Activated CD4-positive, alpha-beta T cell treated with anti-CD3 and anti-CD28 coated beads for 24 hours (primary cell): ENCODE measurements around the gene MRPL47.
"Not testable (repeated sequence)": the region's sequence is repeated elsewhere in the genome, so short reads cannot be mapped to it uniquely, and the experiment has no call there.

Source experiments
- DNase-seq, 2 donors: peaks; one replicate each; pipeline ENCODE4 v3.0.0-alpha.2; 2020; ENCODE audit warnings: low read depth in 2 of 2

The MRPL47 gene

DNA sequence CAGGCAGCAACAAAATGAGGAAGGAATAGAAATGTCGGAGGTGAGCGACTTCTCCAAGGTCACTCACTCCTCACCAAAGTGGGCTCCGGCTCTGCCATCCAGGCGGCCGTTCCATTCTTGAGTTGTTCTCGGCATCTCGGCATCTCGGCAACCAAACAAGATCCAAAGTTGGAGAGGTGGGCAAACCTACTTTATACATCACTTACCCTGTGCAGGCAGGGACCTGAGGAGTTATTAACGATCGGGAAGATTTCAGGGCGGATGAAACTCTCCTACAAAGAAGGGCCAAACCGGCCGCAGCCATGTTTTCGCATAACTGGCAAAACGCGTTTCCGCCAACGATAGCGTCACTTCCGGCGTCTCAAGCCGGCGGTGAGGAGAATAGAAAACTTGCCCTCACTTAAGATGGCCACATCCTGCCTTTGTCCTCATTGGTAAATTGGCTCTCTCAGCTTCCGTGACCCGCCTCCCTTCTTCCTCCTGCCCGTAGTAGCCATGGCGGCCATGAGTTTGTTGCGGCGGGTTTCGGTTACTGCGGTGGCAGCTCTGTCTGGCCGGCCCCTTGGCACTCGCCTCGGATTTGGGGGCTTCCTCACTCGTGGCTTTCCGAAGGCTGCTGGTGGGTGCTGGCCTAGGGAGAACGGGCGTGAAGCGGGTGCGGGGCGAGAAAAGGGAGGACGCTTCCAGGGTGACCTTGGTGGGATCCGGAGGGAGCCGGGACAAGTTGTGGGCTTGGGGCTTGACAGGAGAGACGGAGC is at the start of gene MRPL47, which contains the start of gene NDUFB5:
TSS of gene MRPL47 (minus strand) at position 318 of the 758 bp plus-strand sequence. CDS start at position 304, 14 bp downstream.
TSS of gene NDUFB5 (plus strand) at position 474 of the 758 bp plus-strand sequence. CDS start at position 496, 22 bp downstream.
- DNase-seq: peak; percentile 82 to 83

DNA sequence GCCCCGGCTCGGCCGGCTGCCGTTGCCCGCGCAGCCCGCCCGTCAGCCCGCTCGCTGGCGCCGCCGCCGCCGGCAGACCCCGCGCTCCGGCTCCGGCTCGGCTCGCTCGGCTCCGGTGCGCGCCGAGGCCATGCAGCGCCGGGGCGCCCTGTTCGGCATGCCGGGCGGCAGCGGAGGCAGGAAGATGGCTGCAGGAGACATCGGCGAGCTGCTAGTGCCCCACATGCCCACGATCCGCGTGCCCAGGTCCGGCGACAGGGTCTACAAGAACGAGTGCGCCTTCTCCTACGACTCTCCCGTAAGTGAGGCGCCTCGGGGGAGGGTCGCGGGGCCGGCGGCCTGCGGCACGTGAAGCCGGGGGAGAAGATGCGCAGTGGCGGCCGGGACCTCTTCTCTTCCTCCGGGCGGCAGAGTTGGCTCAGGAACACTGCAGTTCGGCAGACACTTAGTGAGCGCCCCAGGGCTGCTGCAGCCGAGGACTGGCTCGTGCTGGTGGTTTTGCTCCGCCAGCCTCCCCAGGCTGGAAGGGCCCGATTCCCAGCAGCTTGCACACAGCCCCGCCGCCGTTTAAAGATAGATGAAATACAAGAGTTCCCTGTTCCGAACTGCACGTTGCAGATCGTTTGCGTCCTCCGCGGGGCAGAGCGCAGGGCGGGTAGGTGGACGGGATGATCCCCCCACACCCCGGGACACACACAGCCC is 48.8 kb upstream of the MRPL47 start:
- DNase-seq: peak; percentile 40 to 44

DNA sequence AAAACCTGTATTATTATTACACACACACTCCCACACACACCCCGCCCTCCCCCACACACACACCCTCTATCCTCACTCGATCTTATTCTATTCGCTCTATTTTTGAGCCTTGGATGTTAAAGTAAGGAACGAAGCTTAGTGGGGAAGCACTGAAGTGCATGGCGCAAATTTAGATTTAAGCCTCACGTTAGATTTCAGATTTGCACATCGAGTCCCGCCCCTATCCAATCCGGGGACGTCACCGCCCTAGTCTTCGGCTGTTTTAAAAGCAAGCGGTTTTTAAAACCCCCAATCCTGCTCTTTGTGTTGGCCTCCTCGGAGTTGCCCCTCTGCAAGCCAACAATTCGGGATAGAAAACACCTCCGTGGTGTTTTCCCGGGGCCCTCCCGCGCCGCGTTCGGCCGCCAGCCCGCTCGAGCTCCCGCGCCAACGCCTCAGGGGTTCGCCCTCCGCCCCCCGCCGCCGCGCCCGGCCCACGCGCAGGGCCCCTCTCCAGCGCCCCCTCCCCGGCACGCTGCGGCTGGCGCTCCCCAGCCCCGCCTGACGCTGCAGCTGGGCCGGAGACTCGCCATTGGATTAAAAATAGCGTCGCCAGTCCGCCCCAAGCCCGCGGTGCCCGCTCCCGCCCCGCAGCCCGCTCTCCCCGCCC is 48.1 kb upstream of the MRPL47 start, which contains the start of gene USP13:
TSS of gene USP13 (plus strand) at position 594 of the 649 bp plus-strand sequence. CDS start 186 bp downstream, outside the sequence.
- peak; percentile 28 for DNase-seq

DNA sequence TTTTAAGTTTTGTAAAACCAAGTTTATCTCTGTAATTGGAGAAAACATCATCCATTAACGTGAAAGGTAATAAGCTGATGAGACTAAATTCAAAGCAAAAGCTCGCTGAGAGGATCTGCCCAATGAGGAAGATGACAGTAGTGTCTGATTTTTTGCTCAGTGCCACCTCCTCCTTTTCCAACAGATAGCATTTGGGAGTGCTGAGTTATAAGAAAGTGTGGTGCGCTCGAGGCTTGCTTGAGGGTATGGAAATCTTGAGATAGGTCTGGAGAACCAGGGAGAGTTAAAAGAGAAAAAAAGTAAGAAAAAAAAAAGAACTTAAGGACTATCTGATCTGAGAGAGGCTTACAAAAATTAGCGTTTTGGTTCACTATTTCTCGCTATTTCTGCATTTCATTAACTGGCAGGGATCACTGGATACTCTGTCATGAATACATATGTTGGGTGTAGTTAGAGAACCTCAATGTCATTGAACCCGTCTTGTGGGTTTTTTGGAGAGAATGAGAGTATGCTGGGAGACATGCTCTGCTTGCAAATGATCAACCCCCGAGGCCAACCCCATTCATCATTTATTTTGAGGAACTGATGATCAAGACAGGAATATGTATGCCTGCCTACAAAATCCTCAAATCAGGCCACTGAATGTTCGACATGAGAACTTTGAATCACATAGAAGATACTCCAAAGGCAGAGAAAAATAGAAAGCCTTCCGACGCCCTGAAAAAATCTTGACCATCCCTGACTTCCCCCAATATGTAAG is 47.4 kb upstream of the MRPL47 start:
- DNase-seq: no peak

DNA sequence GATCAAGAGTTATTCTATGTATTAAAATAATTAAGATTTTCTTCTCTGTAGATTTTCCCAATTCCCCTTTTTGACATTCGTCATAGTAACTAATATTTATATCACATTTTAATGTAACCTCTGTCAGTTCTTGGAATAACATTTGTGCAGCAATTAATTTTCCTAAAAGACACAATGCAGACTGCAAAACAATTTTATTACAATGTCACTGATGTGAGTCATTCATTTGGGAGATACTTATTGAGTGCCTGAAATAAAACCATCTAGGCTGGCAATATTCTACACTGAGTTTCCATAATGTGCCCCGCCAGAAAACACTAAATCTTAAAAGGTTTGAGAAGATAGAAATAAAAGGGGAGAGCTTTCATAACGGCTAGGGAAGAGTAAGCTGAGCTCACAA is 41.7 kb upstream of the MRPL47 start:
- DNase-seq: no peak

DNA sequence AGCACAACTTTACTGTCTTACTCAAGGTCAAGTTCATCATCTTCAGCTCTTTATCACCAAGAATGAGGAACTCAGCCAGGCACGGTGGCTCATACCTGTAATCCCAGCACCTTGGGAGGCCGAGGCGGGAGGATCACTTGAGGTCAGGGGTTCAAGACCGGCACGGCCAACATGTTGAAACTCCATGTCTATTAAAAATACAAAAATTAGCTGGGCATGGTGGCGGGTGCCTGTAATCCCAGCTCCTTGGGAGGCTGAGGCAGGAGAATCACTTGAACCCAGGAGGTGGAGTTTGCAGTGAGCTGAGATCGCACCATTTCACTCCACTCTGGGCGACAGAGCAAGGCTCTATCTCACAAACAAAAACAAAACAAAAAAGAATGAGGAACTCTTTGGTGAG is 39.4 kb upstream of the MRPL47 start:
- DNase-seq: not testable (repeated sequence)

DNA sequence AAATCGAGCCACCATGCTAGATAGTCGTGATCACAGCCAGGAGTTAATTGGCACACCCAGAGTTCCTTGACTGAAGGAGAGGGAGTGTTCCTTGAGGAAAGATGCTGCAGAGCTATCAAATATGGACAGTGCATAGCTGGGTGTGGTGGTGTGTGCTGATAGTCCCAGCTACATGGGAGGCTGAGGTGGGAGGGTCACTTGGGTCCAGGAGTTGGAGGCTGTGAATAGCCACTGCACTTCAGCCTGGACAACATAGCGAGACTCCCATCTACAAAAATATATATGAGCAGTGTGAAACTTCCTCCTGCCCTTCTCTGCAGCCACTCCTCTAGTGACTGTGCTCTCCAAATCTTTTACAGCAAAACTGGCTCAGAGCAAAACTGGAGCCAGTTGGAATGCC is 38.4 kb upstream of the MRPL47 start:
- no peak for DNase-seq

DNA sequence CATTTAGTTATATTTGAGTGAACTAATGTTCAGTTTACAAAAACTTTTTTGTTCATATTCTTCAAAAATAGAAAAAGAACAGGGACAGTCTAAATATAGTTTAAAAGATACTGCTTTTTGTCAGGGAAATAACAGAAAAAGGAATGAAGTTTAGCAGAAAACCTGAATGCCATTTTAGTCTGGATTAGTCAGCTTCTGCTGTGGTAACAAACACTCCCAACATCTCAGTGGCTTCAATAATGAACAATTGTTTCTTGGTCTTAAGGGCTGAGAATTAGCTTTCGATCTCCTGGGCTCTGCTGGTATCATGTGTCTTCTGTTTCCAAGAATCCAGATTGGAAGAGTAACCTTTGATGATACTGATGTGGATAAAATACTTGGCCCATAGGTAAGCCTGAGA is 36.0 kb upstream of the MRPL47 start:
- DNase-seq: no peak

DNA sequence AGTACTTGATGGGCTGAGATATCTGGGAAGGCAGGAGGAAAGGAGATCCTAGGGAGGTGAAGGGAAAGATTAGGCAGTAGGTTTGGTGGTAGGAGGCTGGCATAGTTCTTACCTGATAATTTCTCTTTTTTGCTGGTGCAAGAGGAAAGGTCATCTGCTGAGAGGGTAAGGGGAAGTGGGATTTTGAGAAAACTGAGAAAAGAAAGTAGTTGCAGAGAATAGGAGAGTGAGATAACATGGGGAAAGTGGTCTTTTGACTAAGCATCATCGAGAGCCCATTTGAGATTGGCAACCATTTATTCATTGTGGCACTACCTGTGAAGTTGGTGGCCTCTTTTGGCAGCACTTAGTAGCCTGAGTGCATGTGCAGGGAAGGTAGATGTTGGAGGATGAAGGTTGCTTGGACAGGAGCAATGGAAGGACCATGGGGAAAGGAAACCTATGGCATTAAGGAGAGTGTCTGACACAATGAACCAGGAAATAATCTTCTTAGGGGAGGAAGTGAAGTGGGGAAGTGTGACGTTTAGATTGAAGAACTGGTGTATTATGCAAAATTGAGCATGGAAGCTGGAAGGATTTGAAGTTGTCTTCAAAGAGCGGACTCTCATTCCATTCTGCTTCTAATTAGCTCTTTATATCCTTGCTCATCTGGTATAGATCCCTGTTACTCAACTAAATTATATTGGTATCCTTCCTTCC is 26.5 kb upstream of the MRPL47 start:
- no peak for DNase-seq

DNA sequence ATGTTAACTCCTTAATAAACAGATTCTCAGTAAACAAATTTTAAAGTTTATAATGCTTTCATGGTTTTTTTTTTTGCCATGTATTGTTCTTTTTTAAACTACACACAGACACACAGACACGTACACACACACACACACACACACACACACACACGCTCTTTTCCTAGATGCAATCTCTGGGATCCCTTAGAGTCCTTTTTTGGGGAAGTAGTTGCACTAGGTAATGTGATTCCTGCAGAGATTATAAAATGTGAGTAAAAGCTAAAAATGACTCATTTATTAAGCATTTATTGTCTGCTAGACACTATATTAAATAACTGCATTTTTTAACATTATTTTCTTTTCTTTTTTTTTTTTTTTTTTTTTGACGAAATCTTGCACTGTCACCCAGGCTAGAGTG is 20.0 kb upstream of the MRPL47 start:
- DNase-seq: no peak

DNA sequence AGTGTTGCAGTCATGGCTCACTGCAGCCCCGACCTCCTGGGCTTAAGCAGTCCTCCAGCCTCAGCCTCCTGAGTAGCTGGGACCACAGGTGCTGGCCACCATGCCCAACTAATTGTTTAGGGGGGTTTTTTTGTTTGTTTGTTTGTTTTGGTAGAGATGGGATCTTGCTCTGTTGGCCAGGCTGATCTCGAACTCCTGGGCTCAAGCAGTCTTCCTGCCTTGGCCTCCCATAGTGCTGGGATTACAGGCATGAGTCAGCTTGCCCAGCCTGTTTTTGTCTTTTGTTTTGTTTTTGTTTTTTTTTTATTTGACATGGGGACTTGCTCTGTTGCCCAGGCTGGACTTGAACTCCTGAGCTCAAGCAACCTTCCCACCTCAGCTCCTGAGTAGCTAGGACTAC is 17.6 kb upstream of the MRPL47 start:
- no peak for DNase-seq

DNA sequence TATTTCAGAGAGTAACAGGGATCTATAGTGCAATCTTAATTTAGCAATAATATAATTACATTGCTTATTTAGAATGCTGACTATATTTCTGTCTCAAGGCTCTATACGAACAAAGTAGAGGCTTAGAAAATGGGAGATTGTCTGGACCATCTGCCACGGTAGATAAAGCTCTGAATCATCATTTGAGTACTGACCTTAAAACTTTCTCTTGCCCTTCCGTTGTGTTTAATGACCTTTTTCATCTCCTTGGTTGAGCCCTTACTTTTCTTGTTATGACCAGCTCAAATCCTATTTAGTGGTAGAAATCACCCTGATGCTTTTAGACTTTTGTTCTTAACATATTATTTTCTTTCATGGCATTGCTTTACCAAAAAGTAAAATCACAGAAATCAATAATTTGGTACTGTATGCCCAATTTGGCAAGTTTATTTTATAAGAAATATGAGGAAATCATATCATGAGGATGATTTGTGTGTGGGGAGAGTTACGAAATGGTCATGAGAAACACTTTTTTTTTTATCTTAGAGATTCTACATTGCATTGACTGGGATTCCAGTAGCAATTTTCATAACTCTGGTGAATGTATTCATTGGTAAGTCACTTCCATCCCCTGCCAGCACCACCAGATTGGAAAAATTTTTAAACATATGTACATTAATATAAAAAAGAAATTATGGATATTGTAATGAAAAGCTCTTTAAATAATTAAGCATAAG is 11.2 kb upstream of the MRPL47 start:
- no peak for DNase-seq

DNA sequence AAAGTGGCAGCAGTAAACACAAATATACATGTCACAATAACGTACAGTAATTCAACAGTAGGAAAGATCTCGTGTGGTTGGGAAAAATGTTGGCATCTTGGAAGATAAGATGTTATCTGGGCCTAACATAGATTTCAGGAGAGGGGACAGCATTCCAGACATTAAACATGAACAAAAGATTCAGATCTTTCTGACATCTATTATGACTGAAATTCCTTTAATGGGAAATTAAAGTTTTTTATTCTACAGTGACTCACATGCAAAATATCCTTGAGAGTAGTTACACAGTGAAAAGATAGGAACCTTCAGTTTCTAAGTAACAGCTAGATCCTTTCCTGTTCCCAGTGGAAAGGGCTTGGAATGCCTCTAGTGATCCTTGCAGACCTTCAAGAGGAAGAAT is 9.4 kb upstream of the MRPL47 start:
- DNase-seq: no peak

DNA sequence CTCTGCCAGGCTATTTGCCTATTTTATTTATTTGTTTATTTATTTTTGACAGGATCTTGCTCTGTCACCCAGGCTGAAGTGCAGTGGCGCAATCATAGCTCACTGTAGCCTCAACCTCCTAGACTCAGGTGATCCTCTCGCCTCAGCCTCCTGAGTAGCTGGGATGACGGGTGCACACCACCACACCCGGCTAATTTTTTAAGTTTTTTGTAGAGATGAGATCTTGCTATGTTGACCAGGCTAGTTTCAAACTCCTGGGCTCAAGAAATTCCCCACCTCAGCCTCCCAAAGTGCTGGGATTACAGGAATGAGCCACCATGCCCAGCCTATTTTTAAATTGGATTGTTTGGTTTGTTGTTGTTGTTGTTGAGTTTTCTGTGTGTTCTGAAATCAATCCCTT is 5.6 kb upstream of the MRPL47 start:
- no peak for DNase-seq

DNA sequence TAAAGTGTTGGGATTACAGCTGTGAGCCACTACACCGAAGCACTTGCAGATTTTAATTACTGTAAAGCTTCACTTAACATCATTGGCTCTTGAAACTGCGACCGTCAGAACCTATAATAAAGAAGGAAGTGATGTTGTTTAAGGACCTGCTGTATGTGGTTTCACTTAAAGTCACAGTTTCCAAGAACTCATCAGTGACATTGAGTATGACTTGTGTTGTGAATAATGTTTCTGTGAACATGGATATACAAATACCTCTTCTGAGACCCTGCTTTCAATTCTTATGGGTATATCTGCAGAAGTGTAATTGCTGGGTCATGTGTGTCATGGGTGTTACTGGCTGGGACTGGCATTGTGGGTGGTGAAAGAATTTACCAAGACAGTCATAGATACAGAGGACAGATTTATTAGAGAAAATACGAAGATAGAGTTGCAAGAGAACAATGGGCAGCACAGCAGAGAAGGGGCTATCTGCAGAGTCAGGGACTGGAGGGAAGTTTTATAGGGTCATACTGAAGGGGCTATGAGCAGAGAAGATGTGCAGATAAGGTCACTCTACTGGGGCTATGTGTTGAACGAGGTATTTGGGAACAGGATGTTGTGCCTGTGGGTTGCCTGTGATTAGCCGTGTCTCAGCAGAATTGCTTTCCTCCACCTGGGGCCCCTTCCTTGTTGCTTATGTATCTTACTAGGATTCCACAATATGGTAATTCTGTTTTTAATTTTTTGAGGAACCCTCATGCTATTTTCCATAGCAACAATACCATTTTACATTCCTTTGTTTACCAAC is 4.7 kb upstream of the MRPL47 start:
- DNase-seq: no peak

DNA sequence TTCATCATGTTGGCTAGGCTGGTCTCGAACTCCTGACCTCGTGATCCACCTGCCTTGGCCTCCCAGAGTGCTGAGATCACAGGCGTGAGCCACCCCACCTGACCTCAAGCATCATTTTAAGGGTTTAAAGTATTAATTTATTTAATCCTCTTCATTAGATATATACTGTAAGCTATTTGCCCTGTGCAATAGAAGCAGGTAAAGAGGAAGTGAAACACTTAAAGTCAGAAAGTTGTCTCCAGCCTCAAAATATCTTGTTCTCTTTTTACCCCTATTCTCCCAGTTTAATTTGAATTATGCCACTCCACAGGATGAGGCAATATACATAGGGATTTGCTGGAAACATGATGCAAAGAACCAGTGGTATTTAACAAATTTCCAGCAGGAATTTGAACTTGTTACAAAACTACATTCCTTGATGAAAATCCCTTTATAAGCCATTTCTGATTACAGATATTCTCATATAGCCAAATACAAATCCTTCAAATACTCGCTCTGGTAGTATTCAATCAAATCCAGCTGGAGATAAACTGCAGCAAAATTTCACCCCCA is 2.2 kb upstream of the MRPL47 start:
- no peak for DNase-seq

DNA sequence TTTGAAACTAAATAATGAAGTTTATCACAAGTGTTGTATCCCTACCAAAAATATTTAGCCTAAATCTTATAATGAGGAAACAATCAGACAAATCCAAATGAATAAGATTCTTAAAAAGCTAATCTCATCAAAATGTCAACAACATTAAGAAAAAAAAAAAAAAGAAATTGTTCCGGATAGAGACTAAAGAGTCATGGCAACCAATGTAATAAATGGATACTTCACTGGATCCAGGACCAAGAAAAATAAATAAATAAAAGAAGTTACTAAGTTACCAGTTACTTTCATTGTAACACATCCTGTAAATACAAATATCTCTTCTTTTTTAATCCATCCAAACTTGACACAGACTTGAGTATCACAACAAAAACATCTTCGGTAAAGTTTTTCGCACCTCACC is 607 bp downstream of the MRPL47 start:
- no peak for DNase-seq

DNA sequence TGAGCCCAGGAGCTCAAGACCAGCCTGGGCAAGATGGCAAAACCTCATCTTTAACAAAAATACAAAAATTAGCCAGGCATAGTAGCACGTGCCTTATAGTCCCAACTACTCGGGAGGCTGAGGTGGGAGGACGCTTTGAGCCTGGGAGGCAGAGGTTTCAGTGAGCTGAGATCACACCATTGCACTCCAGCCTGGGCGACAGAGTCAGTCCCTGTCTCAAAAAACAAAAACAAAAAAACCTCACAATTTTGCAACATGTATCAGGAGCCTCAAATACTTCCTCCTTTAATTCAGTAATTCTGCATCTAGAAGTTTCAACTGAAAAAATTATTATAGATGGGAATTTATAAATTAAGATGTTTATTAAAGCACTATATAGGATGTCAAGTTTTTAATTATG is 1.1 kb downstream of the MRPL47 start:
- DNase-seq: no peak

DNA sequence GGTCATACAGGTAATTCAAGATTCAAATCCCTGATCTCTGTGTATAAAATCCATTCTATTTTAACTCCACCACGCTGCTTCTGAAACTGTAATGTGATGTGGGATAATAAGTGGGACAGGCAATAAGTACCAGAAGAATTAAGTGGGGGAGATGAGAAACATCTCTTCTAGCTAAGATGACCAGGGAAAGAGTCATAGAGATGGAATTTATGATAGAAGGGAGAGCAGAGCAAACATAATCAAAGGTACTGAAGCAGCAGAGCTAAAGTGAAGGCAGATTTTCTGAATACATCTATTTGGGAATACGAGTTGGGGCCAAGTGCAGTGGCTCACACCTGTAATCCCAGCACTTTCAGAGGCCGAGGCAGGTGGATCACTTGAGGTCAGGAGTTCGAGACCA is 4.9 kb downstream of the MRPL47 start:
- no peak for DNase-seq
